PC-9 (cell line): Measurements from ENCODE around the gene SLC12A4. TPM values are rescaled to one million over a fixed set of nuclear protein-coding genes. Genes with fewer than 3 reads are reported as not detected.

ENCODE experiments used
- BruUV-seq: library from RNA; stranded (reverse); fragments of 400-500 nt; replicated peaks from 2 replicates; lab custom pipeline; 2021; lab: Mats Ljungman, UMichigan
- CTCF ChIA-PET: fragments of 300-600 bp; sonication (Branson Sonifier 250); formaldehyde crosslinking; loops from one replicate; lab custom pipeline; 2022; ENCODE audit warnings: antibody characterized with exemption; lab: Charles Lee
- POLR2A ChIA-PET: fragments of 300-600 bp; sonication (Branson Sonifier 250); formaldehyde crosslinking; loops from one replicate; lab custom pipeline; 2022; ENCODE audit warnings: antibody characterized with exemption; ENCODE audit not compliant: unreplicated experiment; lab: Charles Lee
- DNase-seq, 2 experiments: peaks; one replicate each; pipeline versions ENCODE4 v3.0.0 to v3.0.0-alpha.2; 2015 to 2022; ENCODE audit warnings: mixed read lengths in 1 of 2
- H2AFZ ChIP-seq: fragments of 200-600 bp; sonication (generic); 2 replicates; pipeline ENCODE4 v1.8.1; 2017; ENCODE audit warnings: antibody characterized with exemption
- H3F3A ChIP-seq: fragments of 200-600 bp; sonication (generic); 2 replicates; pipeline ENCODE4 v1.8.1; 2017; ENCODE audit warnings: antibody characterized with exemption, mild to moderate bottlenecking, low read depth; ENCODE audit not compliant: insufficient read depth
- H3K27ac ChIP-seq: fragments of 200-600 bp; sonication (generic); 2 replicates; pipeline ENCODE4 v1.6.1; 2016; ENCODE audit warnings: mixed run types
- H3K27me3 ChIP-seq: fragments of 200-600 bp; sonication (generic); 2 replicates; pipeline ENCODE4 v1.6.1; 2016; ENCODE audit warnings: low read depth, mixed run types; ENCODE audit not compliant: insufficient read depth
- H3K36me3 ChIP-seq: fragments of 200-600 bp; sonication (generic); 2 replicates; pipeline ENCODE4 v1.6.1; 2016; ENCODE audit warnings: low read depth, mixed run types
- H3K4me1 ChIP-seq: fragments of 200-600 bp; sonication (generic); replicated peaks from 2 replicates; pipeline ENCODE4 v1.6.1; 2016; ENCODE audit warnings: mixed run types; ENCODE audit not compliant: insufficient read depth
- H3K4me2 ChIP-seq: fragments of 200-600 bp; sonication (generic); 2 replicates; pipeline ENCODE4 v1.6.1; 2017; ENCODE audit warnings: mixed run types
- H3K4me3 ChIP-seq: fragments of 200-600 bp; sonication (generic); 2 replicates; pipeline ENCODE4 v1.6.1; 2016; ENCODE audit warnings: mixed run types
- H3K79me2 ChIP-seq: fragments of 200-600 bp; sonication (generic); 2 replicates; pipeline ENCODE4 v1.6.1; 2017; ENCODE audit warnings: low read depth, mixed run types
- H3K9me2 ChIP-seq: fragments of 200-600 bp; sonication (generic); 2 replicates; pipeline ENCODE4 v1.8.1; 2017; ENCODE audit warnings: mild to moderate bottlenecking; ENCODE audit not compliant: insufficient read depth
- H3K9me3 ChIP-seq: fragments of 200-600 bp; sonication (generic); 2 replicates; pipeline ENCODE4 v1.8.1; 2016; ENCODE audit warnings: low read depth; ENCODE audit not compliant: insufficient read depth
- H4K20me1 ChIP-seq: fragments of 200-600 bp; sonication (generic); 2 replicates; pipeline ENCODE4 v1.8.1; 2017; ENCODE audit not compliant: insufficient read depth
- EZH2 ChIP-seq: fragments of 200-600 bp; sonication (generic); IDR thresholded peaks from 2 replicates; pipeline ENCODE4 v1.8.0; 2017; ENCODE audit warnings: antibody characterized with exemption, low read depth
- intact Hi-C: fragments of 100-400 bp; cut with micrococcal nuclease; formaldehyde crosslinking; loops from one replicate; pipeline ENCODE4 v1.10.0; 2022; ENCODE audit not compliant: unreplicated experiment
- total RNA-seq: library from RNA; stranded (reverse); gene quantifications from 2 replicates; pipeline ENCODE4 v1.2.3, GENCODE V29; 2021
- TF ChIP-seq, protein P1 (sequence below): fragments of 200-600 bp; sonication (generic); conservative IDR thresholded peaks from 2 replicates; pipeline ENCODE4 v1.6.1; 2017; ENCODE audit warnings: mixed run types, antibody characterized with exemption, mild to moderate bottlenecking, moderate library complexity

The SLC12A4 gene
- total RNA-seq, 1 experiment from 2014 or later: 27.0 TPM

DNA sequence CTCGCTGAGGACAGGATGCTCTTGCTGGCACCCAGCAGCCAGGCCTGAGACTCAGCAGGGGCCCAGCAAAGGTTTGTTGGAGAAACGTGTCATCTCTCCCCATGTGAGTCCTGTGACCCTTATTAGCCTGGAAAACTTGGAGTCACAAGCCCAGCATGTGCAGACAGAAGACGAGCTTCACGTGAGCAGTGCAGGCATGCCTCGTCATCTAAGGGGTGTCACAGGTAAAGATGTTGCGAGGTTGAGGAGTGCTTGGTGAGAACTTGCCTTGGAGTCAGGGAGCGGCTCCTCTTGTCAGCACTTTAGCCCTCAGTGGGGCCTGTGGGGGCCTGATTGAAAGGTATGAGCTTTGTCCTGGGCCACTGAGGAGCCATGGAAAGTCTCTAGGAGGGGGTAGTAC is 34.6 kb downstream of the SLC12A4 start:
- Histone ChIP-seq H3K79me2 (peaks cover 18% of the 10 kb centered on the region), H3K4me1 (peaks cover 6% of the 10 kb centered on the region; the same call in 1 of the 2 replicates), H3K9me3 (no peaks in the 10 kb centered on the region), H3K27ac (no peak overlapping the region), H2AFZ (no peak overlapping the region), H3K4me2 (no peak overlapping the region), H3K36me3 (no peaks in the 10 kb centered on the region), H4K20me1 (peaks cover 1% of the 10 kb centered on the region; the same call in 1 of the 2 replicates), H3K9me2 (no peaks in the 10 kb centered on the region), H3K27me3 (no peaks in the 10 kb centered on the region), H3K4me3 (no peak overlapping the region), H3F3A (peaks cover 9% of the 10 kb centered on the region; the same call in 1 of the 2 replicates)
- DNase-seq: no peak
- ChIA-PET POLR2A (no interaction called here), CTCF (no interaction called here)
- intact Hi-C loops: no loop called here
- no peak for TF ChIP-seq EZH2
- TF ChIP-seq, protein P1, sequence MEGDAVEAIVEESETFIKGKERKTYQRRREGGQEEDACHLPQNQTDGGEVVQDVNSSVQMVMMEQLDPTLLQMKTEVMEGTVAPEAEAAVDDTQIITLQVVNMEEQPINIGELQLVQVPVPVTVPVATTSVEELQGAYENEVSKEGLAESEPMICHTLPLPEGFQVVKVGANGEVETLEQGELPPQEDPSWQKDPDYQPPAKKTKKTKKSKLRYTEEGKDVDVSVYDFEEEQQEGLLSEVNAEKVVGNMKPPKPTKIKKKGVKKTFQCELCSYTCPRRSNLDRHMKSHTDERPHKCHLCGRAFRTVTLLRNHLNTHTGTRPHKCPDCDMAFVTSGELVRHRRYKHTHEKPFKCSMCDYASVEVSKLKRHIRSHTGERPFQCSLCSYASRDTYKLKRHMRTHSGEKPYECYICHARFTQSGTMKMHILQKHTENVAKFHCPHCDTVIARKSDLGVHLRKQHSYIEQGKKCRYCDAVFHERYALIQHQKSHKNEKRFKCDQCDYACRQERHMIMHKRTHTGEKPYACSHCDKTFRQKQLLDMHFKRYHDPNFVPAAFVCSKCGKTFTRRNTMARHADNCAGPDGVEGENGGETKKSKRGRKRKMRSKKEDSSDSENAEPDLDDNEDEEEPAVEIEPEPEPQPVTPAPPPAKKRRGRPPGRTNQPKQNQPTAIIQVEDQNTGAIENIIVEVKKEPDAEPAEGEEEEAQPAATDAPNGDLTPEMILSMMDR: no peak
- BruUV-seq: no TSS peak

DNA sequence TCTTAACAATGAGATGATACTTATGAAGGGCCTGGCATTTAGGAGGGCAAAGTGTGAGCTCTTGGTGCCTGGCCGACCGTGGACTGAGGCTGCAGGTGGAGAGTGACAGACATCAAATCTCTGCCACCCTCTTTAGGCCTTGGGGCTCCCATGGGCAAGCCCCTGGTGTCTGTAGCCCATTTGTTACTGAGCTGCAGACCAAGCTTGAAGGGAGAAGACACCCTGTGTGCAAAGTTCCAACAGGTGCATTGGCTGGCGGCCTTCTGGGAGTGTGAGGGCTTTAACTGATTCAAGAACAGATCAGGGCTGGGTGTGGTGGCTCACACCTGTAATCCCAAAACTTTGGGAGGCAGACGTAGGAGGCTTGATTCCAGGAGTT is 36.0 kb downstream of the SLC12A4 start:
- intact Hi-C loops: no loop called here
- Histone ChIP-seq H3K9me3 (no peaks in the 10 kb centered on the region), H3K27me3 (no peaks in the 10 kb centered on the region), H3K4me3 (no peak overlapping the region), H2AFZ (no peak overlapping the region), H3K9me2 (no peaks in the 10 kb centered on the region), H3F3A (peaks cover 6% of the 10 kb centered on the region; the same call in 1 of the 2 replicates), H3K36me3 (no peaks in the 10 kb centered on the region), H4K20me1 (peaks cover 10% of the 10 kb centered on the region), H3K79me2 (peaks cover 17% of the 10 kb centered on the region), H3K4me2 (no peak overlapping the region), H3K4me1 (peaks cover 6% of the 10 kb centered on the region; the same call in 1 of the 2 replicates), H3K27ac (no peak overlapping the region)
- no peak for DNase-seq
- ChIA-PET POLR2A (no interaction called here), CTCF (no interaction called here)
- TF ChIP-seq, protein P1: no peak
- no peak for TF ChIP-seq EZH2
- BruUV-seq: no TSS peak

DNA sequence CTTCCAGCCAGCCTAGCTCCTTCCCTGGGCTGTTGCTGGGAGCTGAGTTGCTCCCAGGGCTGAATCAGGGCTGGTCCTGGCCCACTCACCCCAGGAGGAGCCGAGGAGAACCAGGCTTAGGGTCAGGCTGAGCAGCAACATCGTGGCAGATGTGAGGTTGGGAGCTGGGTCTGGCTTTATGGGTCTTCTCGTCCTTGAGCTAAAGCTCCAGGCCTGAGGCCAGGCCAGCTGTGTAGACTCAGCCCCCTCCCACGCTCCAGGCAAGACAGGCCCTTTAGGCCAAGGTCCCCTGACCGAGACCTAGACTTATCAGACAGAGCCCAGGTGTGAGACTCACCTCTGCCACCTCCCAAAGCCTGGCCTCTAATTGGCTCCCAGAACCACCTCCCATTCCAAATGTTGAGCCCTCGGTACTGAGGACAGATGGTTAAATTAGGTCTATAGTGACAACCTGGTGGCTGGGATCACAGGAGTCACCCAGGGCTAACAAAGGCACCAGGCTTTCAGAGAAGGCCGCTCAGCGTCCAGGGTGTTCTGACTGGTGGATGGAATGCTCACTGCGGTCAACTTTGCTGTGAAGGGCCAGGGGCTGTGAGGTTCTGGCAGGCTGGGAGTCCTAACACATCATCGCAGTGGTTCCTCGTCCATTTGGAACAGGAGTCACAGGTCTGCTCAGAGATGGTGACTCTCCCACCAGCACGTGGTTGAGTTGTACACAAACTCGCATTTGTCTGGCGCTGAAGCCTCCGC is 36.5 kb downstream of the SLC12A4 start, which contains the start of gene CTRL:
Gene CTRL, minus strand, starts transcription at position 151 of the 750 bp plus-strand sequence. Its CDS starts 10 bp downstream, at position 141.
- Histone ChIP-seq H3K4me3 (no peak within 1 kb of the TSS), H3K9me3 (no peaks in the 10 kb centered on the region), H3K9me2 (no peaks in the 10 kb centered on the region), H4K20me1 (peaks cover 12% of the 10 kb centered on the region), H3K79me2 (peaks cover 12% of the 10 kb centered on the region), H3K27me3 (no peaks in the 10 kb centered on the region), H3K36me3 (no peaks in the 10 kb centered on the region), H3K27ac (no peak within 1 kb of the TSS), H3K4me1 (0 out of 2 replicates have a peak, but pooled peaks cover under 1% of the 10 kb centered on the region), H2AFZ (no peak within 1 kb of the TSS), H3K4me2 (no peak within 1 kb of the TSS), H3F3A (peaks cover 6% of the 10 kb centered on the region; the same call in 1 of the 2 replicates)
- TF ChIP-seq, protein P1: no peak; the same call in 1 of the 2 replicates
- intact Hi-C loops: no loop called here
- no TSS peak for BruUV-seq
- ChIA-PET CTCF (no interaction called here), POLR2A (interaction anchor here (0.6 kb wide), 1 partner anchor 14 kb away, joined by 6 read pairs; no protein-coding TSS in a partner anchor)
- DNase-seq: no peak
